ENCODE results near the gene CAPN13.

The CAPN13 gene

DNA sequence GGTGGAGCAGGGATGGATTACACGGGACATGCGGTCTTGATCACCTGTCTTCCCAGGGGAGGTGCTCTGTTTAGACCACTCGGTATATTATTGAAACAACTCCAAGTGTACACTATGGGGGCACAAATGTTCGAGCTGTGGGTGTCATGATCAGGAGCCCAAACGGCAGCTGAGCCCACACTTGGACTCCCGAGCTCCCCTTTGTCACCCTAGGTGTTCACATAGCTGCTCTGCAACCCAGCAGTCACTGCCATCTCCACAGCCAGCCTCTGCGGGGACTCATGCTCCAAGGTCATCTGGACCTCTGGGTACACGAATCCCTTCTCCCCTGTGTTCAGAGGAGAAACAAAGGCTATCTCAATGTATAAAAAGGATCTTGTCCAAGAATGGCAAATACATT lies 46.0 kb downstream of the CAPN13 start:
- DNase-seq = no peak

DNA sequence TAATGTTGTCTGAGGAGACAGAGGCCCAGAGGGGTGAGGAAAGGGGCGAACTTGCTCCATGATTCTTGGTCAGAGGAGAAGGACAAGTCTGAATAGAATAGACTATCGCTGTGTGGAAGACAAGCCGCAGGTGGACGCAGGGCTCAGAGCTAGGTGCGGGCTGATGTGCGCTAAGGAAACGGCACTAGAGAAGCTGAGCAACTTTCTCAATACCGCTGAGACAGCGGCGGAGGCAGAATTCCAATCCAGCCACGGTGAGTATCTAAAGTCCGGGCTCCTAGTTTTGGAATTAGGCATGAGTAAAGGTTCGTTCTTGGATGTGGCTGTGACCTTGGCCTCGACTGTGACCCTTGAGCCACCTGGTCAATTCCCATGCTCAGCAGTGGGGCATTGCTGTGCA lies 47.8 kb downstream of the CAPN13 start:
- DNase-seq = no peak

DNA sequence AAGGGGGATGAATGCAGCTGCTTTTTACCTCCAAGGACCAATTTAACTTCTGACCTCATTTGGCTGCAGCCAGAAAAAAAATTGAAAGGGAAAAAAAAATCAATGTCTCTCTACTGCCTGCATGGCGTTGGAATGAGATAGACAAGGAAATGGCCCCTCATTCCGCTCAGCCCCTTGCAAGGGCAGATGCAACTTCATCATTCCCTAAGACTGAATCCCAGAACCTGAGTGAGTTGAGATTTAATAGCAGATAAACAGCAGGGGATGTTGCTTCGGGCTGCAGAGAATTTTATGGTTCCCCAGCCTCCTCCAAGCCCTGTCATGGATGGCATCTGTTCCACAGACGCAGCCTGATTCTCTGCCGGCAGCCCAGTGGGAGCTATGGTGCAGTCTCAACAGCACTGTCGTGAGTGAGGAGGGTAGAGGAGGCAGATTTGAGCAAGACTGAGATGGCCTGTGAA lies 49.0 kb downstream of the CAPN13 start:
- no peak for DNase-seq

DNA sequence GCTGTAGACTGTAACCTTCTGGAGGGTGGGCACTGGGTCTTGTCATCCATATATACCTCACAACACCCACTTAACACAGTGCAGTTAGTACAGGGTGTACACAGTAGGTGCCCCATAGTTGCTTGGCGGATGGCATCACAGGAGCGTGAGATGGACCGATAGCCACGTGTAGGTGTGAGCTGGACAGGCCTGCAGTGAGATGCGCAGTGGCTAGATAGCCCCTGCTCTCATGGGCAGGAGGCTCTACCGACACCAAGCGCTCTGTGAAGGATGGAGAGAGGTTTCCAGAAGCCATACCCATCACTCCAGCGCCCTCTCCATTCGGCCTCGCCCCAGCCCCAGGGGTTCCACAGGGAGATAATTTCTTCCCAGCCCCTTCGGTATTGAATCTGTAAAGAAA lies 49.5 kb downstream of the CAPN13 start:
- no peak for DNase-seq

GRCh38 chr2:30756971-30757370 lies 50.3 kb downstream of the CAPN13 start:
- DNase-seq = no peak

- DNase-seq = no peak
These were observed 51.1 kb downstream of the CAPN13 start for GRCh38 chr2:30756051-30756719.

- DNase-seq = no peak
These were observed 53.6 kb downstream of the CAPN13 start for GRCh38 chr2:30753630-30754029.

DNA sequence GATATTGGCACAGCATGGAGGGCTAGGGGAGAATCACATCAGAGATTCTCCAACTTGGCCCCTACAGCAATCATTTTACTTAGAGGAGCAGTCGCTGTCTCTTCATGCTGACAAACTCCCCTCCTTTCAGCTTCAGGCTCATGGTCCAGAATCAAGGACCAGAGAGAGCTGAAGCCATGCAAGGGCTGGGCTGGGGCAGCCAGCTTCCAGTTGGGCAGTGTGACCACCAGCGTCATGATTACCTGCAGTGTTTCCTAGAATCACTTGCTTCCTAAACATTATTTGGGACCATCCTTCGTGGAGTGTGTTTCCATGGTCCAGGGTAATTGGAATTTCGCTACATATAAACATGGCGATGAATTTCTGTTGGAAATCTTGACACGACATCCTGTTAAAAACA lies 54.4 kb downstream of the CAPN13 start:
- no peak for DNase-seq

DNA sequence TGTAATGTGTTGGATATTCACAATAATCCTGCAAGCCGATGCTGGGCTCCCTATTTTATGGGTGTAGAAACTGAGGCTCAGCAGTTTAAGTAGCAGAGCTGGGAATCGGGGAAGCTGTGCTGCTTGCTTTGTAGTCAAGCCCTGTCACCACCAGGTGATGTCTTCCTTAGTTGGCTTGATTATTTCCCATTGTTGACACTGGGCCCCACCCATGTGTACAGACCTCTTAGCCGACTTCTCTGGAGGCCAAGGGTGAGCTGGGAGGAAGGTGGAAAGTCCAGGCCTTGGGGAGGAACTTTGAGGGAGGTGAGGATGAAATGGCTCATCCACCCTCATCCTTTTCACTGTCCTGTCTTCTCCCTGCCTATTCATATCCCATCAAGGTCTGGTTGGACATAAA lies 60.0 kb downstream of the CAPN13 start:
- no peak for DNase-seq

- no peak for DNase-seq
These were observed 62.4 kb downstream of the CAPN13 start for GRCh38 chr2:30744823-30745222.

- no peak for DNase-seq
These were observed 65.7 kb downstream of the CAPN13 start for GRCh38 chr2:30741576-30741975.

- no peak for DNase-seq
These were observed 68.9 kb downstream of the CAPN13 start for GRCh38 chr2:30738141-30738911.

DNA sequence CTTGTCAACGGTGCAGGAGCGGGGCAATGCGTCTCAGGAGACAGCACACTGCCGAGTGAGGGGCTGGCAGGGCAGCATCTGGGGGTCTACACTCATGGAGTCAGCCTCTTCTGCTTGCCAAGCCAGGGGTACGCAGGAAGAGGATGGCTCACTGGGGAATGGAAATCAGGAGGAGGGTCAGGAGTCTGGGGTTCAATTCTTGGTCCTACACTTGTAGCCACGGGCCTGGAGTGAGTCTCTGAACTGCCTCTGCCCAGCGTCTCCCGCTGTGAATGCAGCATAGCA lies 70.0 kb downstream of the CAPN13 start:
- DNase-seq = no peak

DNA sequence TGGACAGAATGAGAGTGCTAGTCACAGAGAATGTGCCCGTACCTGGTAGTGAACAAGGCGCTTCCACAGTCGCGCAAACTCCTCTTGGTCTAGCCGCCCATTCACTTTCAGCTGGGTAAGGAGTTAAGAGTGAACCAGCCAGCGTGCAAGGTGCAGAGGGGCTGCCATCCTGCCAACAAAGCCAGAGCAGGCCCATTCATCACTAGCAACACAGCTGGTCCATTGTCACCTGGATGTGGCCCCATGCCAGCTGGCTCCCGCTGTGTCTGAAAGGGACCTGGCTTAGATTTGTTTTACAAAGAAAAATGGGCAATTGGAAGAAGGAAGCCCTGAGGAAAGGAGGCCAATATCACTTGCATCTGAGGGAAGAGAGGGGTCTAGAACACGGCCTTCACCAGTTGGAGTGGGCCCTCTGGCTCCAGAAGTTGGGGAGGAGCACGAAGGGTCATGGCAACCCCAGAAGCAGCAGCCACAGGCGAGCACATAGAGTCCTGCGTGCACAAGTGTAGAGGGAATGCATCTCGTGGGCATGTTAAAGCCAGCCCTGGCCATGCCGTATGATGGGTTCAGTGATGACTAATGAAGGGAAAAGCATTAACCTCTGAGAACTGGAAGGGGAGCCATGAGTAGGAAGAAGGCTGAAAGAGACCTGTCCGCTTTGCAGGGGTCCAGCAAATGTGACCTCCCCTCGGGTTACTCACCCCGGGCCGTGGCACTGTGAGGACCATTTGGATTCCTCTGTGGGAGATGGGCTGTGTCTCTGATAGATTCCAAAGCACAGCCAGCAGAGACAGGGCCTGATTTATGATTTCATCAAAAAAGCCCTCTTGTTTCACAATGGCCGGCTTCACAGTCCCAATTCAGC lies 70.6 kb downstream of the CAPN13 start:
- DNase-seq = no peak

DNA sequence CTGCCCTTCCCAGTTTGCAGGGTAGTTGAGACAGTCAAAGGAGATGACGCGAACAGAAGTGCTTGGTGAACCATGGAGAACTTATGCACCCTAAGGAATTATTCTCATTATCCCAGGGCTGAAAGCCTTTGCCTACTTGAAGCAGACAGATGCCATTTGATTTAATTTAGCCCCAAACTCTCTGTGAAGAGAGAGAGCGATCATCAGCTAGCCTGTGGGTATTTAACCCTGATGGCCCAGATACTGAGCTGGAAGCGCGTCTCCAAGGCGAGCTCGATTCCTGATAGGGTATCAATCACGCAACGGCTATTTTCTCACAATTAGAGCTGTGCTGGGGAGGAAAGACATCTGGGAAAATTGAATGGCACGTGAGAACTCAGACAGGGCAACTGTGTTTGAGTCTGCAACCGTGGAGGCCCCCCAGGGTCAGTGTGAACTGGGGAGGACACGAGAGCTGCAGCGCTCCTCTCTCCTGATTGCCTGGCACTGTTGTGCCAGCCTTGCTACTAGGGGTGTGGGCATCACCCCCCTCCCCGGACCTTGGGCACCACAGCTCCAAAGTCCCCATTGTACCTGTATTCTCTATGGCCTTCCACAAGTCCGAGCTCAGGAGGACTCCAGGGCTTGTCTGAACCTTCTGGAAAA lies 73.2 kb downstream of the CAPN13 start:
- DNase-seq = no peak

DNA sequence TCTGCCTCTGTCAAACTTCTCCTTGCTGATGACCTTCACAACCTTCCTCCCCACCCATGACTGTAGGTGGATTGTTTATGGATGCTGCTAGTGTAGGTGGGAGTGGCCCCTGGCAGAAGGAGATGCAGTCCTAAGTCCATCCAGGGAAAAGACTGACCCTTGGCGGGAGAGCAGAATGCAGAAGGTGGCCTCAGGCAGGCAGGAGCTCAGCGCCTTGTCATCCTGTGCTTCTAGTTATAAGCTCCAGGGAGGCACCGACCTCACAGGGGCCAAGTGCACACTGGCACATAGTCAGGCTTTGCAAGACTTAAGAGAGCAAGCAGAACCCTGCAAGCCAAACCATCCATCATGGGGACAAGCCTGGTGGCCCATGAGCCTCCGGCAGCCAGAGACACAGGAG lies 74.4 kb downstream of the CAPN13 start:
- no peak for DNase-seq

GRCh38 chr2:30732376-30732775 lies 74.9 kb downstream of the CAPN13 start:
- no peak for DNase-seq

- DNase-seq = no peak
These were observed 75.5 kb downstream of the CAPN13 start for GRCh38 chr2:30731706-30732105.

DNA sequence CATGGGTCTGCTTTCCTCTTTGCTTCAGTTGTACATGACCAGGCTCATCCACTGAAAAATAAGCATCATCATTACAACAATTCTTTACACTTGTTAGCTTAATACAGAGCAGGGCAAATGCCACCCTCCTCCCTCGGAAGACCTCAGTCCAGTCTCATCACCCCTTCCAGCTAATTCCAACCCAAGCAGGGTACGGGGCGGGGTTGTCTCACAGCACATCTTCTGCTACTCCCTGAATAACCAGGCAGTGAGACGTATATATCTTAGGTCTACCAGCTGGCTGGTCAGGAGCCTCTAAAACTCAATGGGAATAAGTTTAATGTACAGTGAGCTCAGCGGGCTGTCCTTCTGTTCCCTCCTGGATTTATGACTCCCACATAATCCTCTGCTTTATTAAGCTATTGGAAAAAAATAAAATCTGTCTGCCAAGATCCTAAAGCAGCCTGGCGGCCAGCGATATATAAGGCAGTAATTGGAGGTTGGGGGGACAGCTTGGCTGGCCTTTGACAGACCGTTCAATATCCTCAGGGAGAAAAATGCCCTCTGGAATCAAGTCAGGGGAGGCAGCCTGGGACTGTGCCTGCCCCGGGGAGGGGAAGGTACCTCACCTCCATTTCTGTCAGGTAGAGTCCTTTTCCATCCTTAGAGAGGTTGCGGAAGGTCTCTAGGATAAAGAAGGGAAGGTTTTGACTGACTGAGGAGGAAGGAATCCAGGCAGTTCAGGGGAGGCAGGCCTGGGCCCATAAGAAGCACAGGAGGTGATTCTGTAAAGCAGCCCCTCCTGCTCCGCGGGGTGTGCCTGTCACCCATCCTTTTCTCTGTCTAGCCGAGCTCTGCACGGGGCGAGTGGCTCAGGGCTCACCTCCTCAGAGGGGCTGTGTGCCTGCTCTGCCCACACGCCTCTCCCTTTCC lies 76.3 kb downstream of the CAPN13 start:
- no peak for DNase-seq

DNA sequence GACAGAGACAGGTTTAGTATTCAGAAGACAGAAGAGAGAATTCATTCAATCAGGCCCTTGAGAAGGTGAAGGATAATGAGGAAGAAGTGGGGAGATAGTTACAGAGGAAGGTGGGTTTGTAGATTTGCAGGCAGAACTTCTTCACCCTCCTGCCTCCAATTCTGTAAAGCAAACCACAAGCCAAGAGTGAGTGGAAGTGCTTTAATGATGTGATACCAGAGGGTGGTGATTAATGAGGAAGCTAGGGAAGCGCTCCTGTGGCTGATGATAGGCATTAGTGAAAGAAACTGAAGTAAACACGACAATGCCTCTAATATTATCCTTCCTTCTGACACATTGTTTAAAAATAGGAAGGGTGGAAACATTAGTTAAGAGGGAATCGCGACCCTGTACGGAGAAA lies 78.2 kb downstream of the CAPN13 start:
- DNase-seq = no peak

- no peak for DNase-seq
These were observed 84.1 kb downstream of the CAPN13 start for GRCh38 chr2:30722936-30723725.

All from T1000 (cell line).